AML-193 (cell line): ENCODE measurements around the gene COL4A1.

Experiments
- DNase-seq, 2 experiments: peaks; one replicate each; lab custom pipeline; 2025; lab: John Stamatoyannopoulos, UW

Gene COL4A1

GRCh38 chr13:110341445-110342244 lies 34.7 kb upstream of the COL4A1 start:
- no peak for DNase-seq

- DNase-seq, result no peak
Observed at GRCh38 chr13:110340812-110341444, 34.0 kb upstream of the COL4A1 start.

GRCh38 chr13:110339975-110340550 lies 33.1 kb upstream of the COL4A1 start:
- no peak for DNase-seq

GRCh38 chr13:110339263-110339662 lies 32.3 kb upstream of the COL4A1 start:
- DNase-seq, result no peak

- no peak for DNase-seq
Observed at GRCh38 chr13:110338441-110339101, 31.6 kb upstream of the COL4A1 start.

- DNase-seq, result no peak
Observed at GRCh38 chr13:110337247-110337646, 30.3 kb upstream of the COL4A1 start.

- DNase-seq, result no peak
Observed at GRCh38 chr13:110336681-110337080, 29.7 kb upstream of the COL4A1 start.

- DNase-seq, result no peak
Observed at GRCh38 chr13:110336108-110336507, 29.2 kb upstream of the COL4A1 start.

- DNase-seq, result no peak
Observed at GRCh38 chr13:110334841-110335490, 28.0 kb upstream of the COL4A1 start.

- DNase-seq, result no peak
Observed at GRCh38 chr13:110334256-110334655, 27.3 kb upstream of the COL4A1 start.

- no peak for DNase-seq
Observed at GRCh38 chr13:110333837-110334236, 26.9 kb upstream of the COL4A1 start.

GRCh38 chr13:110332750-110333149 lies 25.8 kb upstream of the COL4A1 start:
- DNase-seq, result no peak

- no peak for DNase-seq
Observed at GRCh38 chr13:110331362-110331761, 24.4 kb upstream of the COL4A1 start.

- DNase-seq, result no peak
Observed at GRCh38 chr13:110330491-110331011, 23.6 kb upstream of the COL4A1 start.

GRCh38 chr13:110329798-110330461 lies 23.0 kb upstream of the COL4A1 start:
- DNase-seq, result no peak

GRCh38 chr13:110329258-110329657 lies 22.3 kb upstream of the COL4A1 start:
- DNase-seq, result no peak

- DNase-seq, result no peak
Observed at GRCh38 chr13:110328573-110328972, 21.6 kb upstream of the COL4A1 start.

- DNase-seq, result no peak
Observed at GRCh38 chr13:110327051-110327721, 20.2 kb upstream of the COL4A1 start.

GRCh38 chr13:110326263-110326904 lies 19.4 kb upstream of the COL4A1 start:
- DNase-seq, result no peak

- DNase-seq, result no peak
Observed at GRCh38 chr13:110324026-110324749, 17.2 kb upstream of the COL4A1 start.
